ENCODE measurements around the gene OTOP2. TPM values are rescaled to one million over a fixed set of nuclear protein-coding genes. Genes with fewer than 3 reads are reported as not detected.
"Not testable (repeated sequence)": the region's sequence is repeated elsewhere in the genome, so short reads cannot be mapped to it uniquely, and the experiment has no call there.

The OTOP2 gene
- total and polyA plus RNA-seq, 4 donors: 0.25 TPM; not detected in 3

- WGBS, 2 donors: 82 to 84% methylated on average over 11 of the region's 11 CpGs
- no peak overlapping the region for H3K4me3 ChIP-seq (ENCODE audit: low read length in 2 of 2)
- no peaks in the 10 kb centered on the region for H3K4me1 ChIP-seq (ENCODE audit: control insufficient read depth in 1 of 2, insufficient read depth in 2 of 2, low read length in 2 of 2)
- no peaks in the 10 kb centered on the region for H3K9me3 ChIP-seq (ENCODE audit: control insufficient read depth, low read length)
- intact Hi-C loops (cut with DNase I): no loop called here
- no peaks in the 10 kb centered on the region for H3K27me3 ChIP-seq (ENCODE audit: control insufficient read depth in 1 of 2, insufficient read depth in 2 of 2, low read length in 1 of 2)
- H3K36me3 ChIP-seq (ENCODE audit: control insufficient read depth in 1 of 2, insufficient read depth in 2 of 2, low read length in 1 of 2): no peaks in the 10 kb centered on the region
- ATAC-seq (ENCODE audit: low FRiP score) (no peak), DNase-seq (no peak)
- H3K27ac ChIP-seq (ENCODE audit: low read depth in 1 of 2, low read length in 2 of 2): no peak overlapping the region
Observed at GRCh38 chr17:74898376-74898946, 25.6 kb upstream of the OTOP2 start.

DNA sequence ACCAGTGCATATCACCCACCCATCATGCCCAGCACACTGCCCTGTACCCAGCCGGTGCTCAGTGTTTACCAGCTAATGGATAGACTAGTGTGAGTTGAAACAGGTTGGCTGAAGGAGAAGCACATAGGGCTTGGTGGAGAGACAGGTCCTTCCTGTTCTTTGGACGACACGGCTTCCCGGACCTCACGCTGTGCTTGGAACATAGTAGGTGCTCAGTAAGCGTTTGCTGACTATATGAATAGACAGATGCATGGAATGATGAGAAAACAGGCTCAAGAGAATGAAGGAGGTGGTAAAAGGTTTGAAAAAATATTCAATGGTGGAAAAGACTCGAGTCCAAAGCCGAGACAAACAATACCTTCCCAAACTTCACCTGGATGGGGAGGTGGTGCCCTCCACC lies 23.9 kb upstream of the OTOP2 start:
- H3K9me3 ChIP-seq (ENCODE audit: control insufficient read depth, low read length): no peaks in the 10 kb centered on the region
- intact Hi-C loops (cut with DNase I): no loop called here
- DNase-seq: no peak
- WGBS, 2 donors: 86 to 87% methylated on average over 8 of the region's 8 CpGs
- H3K36me3 ChIP-seq (ENCODE audit: control insufficient read depth in 1 of 2, insufficient read depth in 2 of 2, low read length in 1 of 2): no peaks in the 10 kb centered on the region
- no peaks in the 10 kb centered on the region for H3K27me3 ChIP-seq (ENCODE audit: control insufficient read depth in 1 of 2, insufficient read depth in 2 of 2, low read length in 1 of 2)
- H3K27ac ChIP-seq (ENCODE audit: low read depth in 1 of 2, low read length in 2 of 2): no peak overlapping the region
- ATAC-seq (ENCODE audit: low FRiP score): no peak
- H3K4me1 ChIP-seq (ENCODE audit: control insufficient read depth in 1 of 2, insufficient read depth in 2 of 2, low read length in 2 of 2): no peaks in the 10 kb centered on the region
- no peak overlapping the region for H3K4me3 ChIP-seq (ENCODE audit: low read length in 2 of 2)

DNA sequence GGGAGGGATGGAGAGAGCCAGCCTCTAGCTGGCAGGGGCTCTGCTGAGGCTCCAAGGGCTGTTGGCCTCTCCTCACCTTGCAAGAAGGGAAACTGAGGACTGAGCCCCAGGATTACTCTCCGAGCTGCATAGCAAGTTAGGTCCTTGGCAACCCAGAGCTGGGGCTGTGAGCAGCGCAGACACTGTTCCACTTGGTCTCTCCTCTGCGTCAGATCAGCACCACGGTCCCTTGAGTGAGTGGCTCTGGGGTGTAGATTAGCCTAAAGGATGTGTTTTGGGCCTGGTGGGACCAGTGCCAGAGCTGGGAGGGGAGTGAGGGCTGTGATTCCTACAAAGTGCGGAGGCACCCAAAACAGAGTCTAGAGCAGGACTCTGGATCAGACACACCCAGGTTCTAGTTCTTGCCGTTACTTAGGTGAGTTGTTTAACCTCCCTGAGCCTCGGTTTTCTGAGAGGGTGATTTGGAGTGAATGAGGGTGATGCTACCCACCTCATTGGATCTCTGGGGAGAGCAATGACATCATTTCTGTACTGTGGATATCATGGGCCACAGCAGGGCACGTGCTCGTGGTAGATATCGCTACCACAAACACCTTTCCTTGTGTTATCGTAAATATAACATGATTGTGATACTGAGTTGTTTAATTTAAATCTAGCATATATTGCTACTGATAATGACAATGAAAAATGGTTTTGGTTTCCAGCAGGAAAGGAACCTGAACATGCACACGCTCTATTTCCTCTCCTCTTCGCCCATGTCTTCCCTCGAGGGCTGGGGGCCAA lies 22.5 kb upstream of the OTOP2 start:
- no peaks in the 10 kb centered on the region for H3K27me3 ChIP-seq (ENCODE audit: control insufficient read depth in 1 of 2, insufficient read depth in 2 of 2, low read length in 1 of 2)
- WGBS, 2 donors: 74 to 82% methylated on average over 14 of the region's 14 CpGs

DNA sequence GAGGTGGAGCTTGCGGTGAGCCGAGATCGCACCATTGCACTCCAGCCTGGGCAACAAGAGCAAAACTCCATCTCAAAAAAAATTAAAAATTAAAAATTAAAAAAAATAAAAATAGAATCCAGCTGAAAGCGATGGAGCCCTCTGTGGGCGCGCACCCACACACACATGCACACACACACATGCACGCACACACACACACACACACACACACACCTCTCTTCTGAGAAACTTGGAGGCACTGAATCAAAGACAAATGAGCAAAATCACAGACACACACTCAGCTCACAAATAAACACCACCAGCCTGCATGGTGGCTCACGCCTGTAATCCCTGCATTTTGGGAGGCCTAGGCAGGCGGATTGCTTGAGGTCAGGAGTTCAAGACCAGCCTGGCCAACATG lies 21.0 kb upstream of the OTOP2 start:
- WGBS, 2 donors: 83 to 86% methylated on average over 9 of the region's 9 CpGs
- Histone ChIP-seq H3K27ac (ENCODE audit: low read depth in 1 of 2, low read length in 2 of 2) (no peak overlapping the region), H3K27me3 (ENCODE audit: control insufficient read depth in 1 of 2, insufficient read depth in 2 of 2, low read length in 1 of 2) (no peaks in the 10 kb centered on the region), H3K36me3 (ENCODE audit: control insufficient read depth in 1 of 2, insufficient read depth in 2 of 2, low read length in 1 of 2) (no peaks in the 10 kb centered on the region), H3K4me3 (ENCODE audit: low read length in 2 of 2) (no peak overlapping the region), H3K9me3 (ENCODE audit: control insufficient read depth, low read length) (no peaks in the 10 kb centered on the region), H3K4me1 (ENCODE audit: control insufficient read depth in 1 of 2, insufficient read depth in 2 of 2, low read length in 2 of 2) (no peaks in the 10 kb centered on the region)
- intact Hi-C loops (cut with DNase I): no loop called here
- ATAC-seq (ENCODE audit: low FRiP score): no peak
- DNase-seq: no peak

More for the DNA sequence above, 22.5 kb upstream of the OTOP2 start:
- Histone ChIP-seq H3K36me3 (ENCODE audit: control insufficient read depth in 1 of 2, insufficient read depth in 2 of 2, low read length in 1 of 2) (no peaks in the 10 kb centered on the region), H3K4me3 (ENCODE audit: low read length in 2 of 2) (no peak overlapping the region), H3K9me3 (ENCODE audit: control insufficient read depth, low read length) (no peaks in the 10 kb centered on the region), H3K4me1 (ENCODE audit: control insufficient read depth in 1 of 2, insufficient read depth in 2 of 2, low read length in 2 of 2) (no peaks in the 10 kb centered on the region), H3K27ac (ENCODE audit: low read depth in 1 of 2, low read length in 2 of 2) (no peak overlapping the region)
- intact Hi-C loops (cut with DNase I): no loop called here
- ATAC-seq (ENCODE audit: low FRiP score) (no peak), DNase-seq (no peak)

DNA sequence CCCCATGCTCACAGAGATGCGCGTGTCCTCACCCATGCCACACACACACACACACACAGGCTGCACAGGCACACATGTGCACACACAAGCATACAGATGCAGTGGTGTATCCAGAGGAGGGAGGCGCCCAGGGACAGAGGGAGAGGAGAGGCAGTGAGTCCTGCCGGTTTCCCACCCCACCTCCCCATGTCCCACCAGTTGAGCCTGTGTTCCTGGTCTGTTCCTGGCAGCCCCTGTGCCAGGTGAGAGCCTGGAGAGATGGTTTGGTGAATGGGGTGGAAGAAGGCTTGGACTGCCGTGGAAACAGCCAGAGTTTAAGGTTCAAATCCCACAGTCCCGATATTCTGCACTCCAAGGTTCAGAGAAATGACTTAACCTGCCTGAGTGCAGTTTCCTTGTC lies 20.4 kb upstream of the OTOP2 start:
- Histone ChIP-seq H3K4me1 (ENCODE audit: control insufficient read depth in 1 of 2, insufficient read depth in 2 of 2, low read length in 2 of 2) (no peaks in the 10 kb centered on the region), H3K27me3 (ENCODE audit: control insufficient read depth in 1 of 2, insufficient read depth in 2 of 2, low read length in 1 of 2) (no peaks in the 10 kb centered on the region), H3K36me3 (ENCODE audit: control insufficient read depth in 1 of 2, insufficient read depth in 2 of 2, low read length in 1 of 2) (no peaks in the 10 kb centered on the region), H3K4me3 (ENCODE audit: low read length in 2 of 2) (no peak overlapping the region), H3K9me3 (ENCODE audit: control insufficient read depth, low read length) (no peaks in the 10 kb centered on the region), H3K27ac (ENCODE audit: low read depth in 1 of 2, low read length in 2 of 2) (no peak overlapping the region)
- 77 to 79% methylated on average over 6 of the region's 6 CpGs for WGBS, 2 donors
- ATAC-seq (ENCODE audit: low FRiP score) (no peak), DNase-seq (no peak)
- intact Hi-C loops (cut with DNase I): no loop called here

DNA sequence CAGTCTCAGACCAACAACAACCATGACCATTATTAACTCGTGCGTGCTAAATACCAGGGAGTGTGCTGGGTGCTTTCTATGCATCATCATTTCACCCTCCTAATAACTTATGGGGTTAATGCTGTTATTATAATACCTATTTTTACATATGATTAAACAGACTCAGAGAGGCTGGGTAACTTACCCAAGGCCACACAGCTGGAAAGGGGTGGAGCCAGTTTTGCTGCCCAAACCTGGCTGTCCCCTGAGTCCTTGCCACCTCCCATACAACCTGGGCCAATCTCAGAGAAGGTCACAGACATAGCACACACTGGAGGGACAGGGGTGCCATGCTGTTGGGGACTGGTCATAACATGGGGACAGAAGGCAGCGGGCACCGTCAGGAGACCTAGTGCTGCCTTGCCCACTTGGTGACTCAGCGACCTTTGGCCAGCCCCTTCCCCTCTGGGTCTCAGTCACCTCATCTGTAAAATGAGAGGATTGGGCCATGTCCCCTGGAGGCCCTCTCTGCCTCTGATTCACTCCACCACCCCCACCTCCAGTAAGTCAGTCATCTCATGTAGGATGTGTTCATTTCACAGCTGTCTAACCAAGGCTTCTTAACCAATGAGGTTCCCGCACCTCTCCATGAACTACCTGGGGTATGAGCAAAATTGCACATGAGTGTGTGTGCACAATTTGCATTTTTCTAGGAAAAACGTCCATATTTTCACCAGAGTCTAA lies 19.2 kb upstream of the OTOP2 start:
- ATAC-seq (ENCODE audit: low FRiP score): no peak
- H3K27ac ChIP-seq (ENCODE audit: low read depth in 1 of 2, low read length in 2 of 2): no peak overlapping the region
- no peaks in the 10 kb centered on the region for H3K9me3 ChIP-seq (ENCODE audit: control insufficient read depth, low read length)
- 73 to 78% methylated on average over 7 of the region's 7 CpGs for WGBS, 2 donors
- DNase-seq: no peak
- H3K4me3 ChIP-seq (ENCODE audit: low read length in 2 of 2): no peak overlapping the region
- no peaks in the 10 kb centered on the region for H3K36me3 ChIP-seq (ENCODE audit: control insufficient read depth in 1 of 2, insufficient read depth in 2 of 2, low read length in 1 of 2)
- intact Hi-C loops (cut with DNase I): no loop called here
- no peaks in the 10 kb centered on the region for H3K4me1 ChIP-seq (ENCODE audit: control insufficient read depth in 1 of 2, insufficient read depth in 2 of 2, low read length in 2 of 2)
- no peaks in the 10 kb centered on the region for H3K27me3 ChIP-seq (ENCODE audit: control insufficient read depth in 1 of 2, insufficient read depth in 2 of 2, low read length in 1 of 2)

GRCh38 chr17:74906214-74906793 lies 17.8 kb upstream of the OTOP2 start:
- DNase-seq; H3K4me3 ChIP-seq (ENCODE audit: low read length in 2 of 2); intact Hi-C loops (cut with DNase I); H3K36me3 ChIP-seq (ENCODE audit: control insufficient read depth in 1 of 2, insufficient read depth in 2 of 2, low read length in 1 of 2); H3K27ac ChIP-seq (ENCODE audit: low read depth in 1 of 2, low read length in 2 of 2); ATAC-seq (ENCODE audit: low FRiP score); H3K9me3 ChIP-seq (ENCODE audit: control insufficient read depth, low read length); H3K27me3 ChIP-seq (ENCODE audit: control insufficient read depth in 1 of 2, insufficient read depth in 2 of 2, low read length in 1 of 2); H3K4me1 ChIP-seq (ENCODE audit: control insufficient read depth in 1 of 2, insufficient read depth in 2 of 2, low read length in 2 of 2): not testable (repeated sequence)
- 67% methylated on average over 6 of the region's 6 CpGs for WGBS, 2 donors

DNA sequence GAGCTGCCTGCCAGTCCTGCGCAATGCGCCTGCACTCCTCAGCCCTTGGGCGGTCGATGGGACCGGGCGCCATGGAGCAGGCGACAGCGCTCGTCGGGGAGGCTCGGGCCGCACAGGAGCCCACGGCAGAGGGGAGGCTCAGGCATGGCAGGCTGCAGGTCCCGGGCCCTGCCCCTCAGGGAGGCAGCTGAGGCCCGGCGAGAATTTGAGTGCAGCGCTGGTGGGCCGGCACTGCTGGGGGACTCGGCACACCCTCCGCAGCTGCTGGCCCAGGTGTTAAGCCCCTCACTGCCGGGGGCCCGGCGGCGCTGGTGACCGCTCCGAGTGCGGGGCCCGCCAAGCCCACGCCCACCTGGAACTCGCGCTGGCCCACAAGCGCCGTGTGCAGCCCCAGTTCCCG lies 17.1 kb upstream of the OTOP2 start:
- WGBS, 2 donors: 95 to 98% methylated on average over 25 to 34 of the region's 34 CpGs
- Histone ChIP-seq H3K4me1 (ENCODE audit: control insufficient read depth in 1 of 2, insufficient read depth in 2 of 2, low read length in 2 of 2) (no peaks in the 10 kb centered on the region), H3K4me3 (ENCODE audit: low read length in 2 of 2) (no peak overlapping the region), H3K36me3 (ENCODE audit: control insufficient read depth in 1 of 2, insufficient read depth in 2 of 2, low read length in 1 of 2) (no peaks in the 10 kb centered on the region), H3K9me3 (ENCODE audit: control insufficient read depth, low read length) (no peaks in the 10 kb centered on the region), H3K27ac (ENCODE audit: low read depth in 1 of 2, low read length in 2 of 2) (no peak overlapping the region), H3K27me3 (ENCODE audit: control insufficient read depth in 1 of 2, insufficient read depth in 2 of 2, low read length in 1 of 2) (no peaks in the 10 kb centered on the region)
- DNase-seq (no peak), ATAC-seq (ENCODE audit: low FRiP score) (no peak)
- intact Hi-C loops (cut with DNase I): no loop called here

All from aorta (tissue), 5 donors.